OCI-LY3 (cell line): ENCODE measurements around the gene NPLOC4.

Experiments
- CTCF ChIP-seq: fragments of 200-600, 300-600 bp; sonication (generic); IDR thresholded peaks from 2 replicates; pipeline ENCODE4 v1.5.1; 2014; ENCODE audit warnings: antibody characterized with exemption, low read length, low read depth
- EZH2phosphoT487 ChIP-seq: fragments of 200-600 bp; shearing (Covaris generic); IDR thresholded peaks from 2 replicates; pipeline ENCODE4 v1.6.1; 2018; ENCODE audit warnings: antibody characterized with exemption, mixed run types, low read depth

GRCh38 chr17:81567191-81567590 lies 69.7 kb downstream of the NPLOC4 start:
- TF ChIP-seq CTCF (no peak), EZH2phosphoT487 (no peak)
